ENCODE measurements around the gene PDE2A.

Gene PDE2A

DNA sequence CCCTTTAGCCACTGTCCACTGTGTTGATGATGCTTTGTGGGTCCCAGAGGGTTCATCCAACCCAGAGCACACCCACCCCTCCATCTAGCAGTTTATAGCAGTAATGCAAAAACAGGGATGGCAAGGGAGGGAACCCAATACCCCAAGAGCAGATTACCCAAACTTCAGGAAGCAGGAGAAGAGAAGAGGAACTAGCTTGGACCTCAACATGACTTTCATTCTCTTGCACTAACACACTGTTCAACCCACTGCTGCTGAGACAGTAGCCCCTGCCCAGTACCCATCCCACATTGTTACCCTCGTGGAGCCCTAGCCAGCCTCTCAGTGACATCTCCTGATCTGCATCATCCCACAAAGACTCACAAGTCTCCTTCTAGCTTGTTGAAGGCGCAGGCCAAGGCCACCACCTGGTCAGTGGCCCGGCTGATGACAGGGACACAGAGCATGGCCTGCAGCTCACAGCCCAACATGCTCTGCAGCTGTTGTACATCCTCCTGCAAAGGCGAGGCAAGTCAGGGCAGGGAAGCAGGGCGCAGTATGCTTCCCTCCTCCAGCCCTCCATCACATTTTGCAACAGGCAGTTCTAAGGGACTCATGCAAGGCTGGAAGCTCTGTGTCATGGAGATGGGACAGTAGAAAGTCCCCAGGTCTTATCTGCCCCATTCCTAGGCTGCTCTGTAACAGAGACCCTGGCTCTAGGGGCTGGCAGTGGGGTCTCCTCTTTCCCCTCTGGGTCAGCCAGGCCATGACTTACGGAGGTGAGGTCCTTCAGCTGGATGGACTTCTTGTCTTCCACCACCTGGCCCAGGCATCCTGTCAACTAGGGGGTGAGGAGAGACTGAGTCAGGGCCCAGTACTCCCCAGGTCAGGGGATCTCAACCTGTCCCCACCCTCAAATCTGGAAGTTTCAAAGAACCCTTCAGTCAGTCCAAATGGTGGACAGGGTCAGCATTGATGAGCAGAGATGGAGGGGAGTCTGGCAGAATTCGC, 85.5 kb downstream of the PDE2A start:
- DNase-seq (ENCODE audit: low read depth): no peak

DNA sequence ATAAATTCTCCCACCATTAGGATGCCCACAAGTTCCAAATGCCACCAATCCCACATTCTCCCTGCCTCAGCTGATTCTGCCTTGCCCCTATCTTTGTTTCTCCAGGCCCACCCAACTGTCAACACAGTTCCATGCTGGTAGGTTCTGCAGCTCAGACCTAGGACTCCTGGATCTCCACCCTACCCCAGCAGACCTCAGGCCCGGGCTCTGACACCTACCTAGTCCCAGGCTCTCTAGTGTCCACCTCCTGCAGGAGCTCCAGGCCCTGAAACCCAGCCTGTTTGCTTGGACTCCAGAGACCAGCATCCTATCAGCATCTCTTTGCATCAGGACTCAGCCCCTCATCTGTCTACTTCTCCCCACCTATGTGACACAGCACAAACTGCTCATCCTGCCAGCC, 86.5 kb downstream of the PDE2A start:
- DNase-seq (ENCODE audit: low read depth): no peak

DNA sequence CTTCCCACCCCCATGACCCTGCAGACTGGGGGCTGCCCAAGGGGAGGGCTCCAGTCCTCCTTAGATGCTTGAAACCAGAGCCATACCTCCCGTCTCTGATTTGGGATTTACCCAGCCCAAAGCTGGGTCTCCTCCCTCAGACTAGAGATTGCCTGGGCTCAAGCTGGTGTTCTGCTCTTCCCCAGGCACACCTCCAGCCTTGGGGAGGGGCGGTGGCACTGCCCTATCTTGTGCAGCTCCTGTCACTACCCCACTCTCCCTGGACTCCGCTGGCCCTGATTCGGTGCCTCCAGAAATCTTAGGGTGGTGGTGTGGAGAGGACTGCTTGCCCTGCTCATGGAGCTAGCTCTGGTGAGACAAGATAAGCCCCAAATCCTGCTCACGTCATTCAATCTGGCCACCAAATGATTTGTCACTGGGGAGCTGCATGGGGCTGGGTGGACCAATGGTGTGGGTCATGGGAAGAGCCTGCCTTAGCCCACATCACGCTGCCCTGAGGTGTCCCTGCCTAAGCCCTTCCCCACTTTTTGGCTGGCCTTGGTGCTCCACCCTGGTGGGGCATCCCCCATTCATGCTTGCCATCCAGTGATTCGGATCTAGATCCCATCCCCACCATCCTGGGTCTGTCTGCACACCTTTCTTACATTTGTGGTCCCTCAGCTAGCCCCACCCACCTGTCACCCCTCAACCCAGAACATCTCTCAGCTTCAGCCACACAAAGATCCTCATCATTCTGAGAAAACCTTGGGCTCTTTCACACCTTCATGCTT, 87.7 kb downstream of the PDE2A start:
- no peak for DNase-seq (ENCODE audit: low read depth)

DNA sequence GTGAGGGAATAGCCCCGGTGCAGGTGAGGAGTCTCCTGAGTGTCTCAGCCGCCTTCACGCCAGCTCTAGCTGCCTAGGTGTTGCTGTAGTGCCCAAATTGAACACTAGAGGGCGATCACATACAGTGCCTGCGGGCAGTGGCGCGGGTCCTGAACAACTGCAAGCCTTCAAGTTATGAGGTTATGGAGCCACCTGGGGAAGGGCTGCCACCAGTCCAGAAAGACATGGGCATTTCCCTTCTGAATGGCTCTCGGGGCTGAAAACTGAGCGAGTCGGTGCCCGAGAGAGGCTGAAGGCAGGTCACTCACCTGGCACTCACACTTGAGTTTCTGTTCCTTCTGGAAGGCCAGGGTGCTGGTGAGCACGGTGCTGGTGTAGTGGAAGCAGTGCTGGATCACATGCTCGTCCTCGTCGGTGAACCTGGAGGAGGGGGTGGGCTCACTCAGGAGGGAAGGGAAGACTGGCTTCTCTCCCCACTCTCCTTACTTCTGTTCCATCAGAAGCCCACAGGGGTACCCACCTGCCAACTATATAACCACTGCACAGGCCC, 88.4 kb downstream of the PDE2A start:
- DNase-seq (ENCODE audit: low read depth): no peak

DNA sequence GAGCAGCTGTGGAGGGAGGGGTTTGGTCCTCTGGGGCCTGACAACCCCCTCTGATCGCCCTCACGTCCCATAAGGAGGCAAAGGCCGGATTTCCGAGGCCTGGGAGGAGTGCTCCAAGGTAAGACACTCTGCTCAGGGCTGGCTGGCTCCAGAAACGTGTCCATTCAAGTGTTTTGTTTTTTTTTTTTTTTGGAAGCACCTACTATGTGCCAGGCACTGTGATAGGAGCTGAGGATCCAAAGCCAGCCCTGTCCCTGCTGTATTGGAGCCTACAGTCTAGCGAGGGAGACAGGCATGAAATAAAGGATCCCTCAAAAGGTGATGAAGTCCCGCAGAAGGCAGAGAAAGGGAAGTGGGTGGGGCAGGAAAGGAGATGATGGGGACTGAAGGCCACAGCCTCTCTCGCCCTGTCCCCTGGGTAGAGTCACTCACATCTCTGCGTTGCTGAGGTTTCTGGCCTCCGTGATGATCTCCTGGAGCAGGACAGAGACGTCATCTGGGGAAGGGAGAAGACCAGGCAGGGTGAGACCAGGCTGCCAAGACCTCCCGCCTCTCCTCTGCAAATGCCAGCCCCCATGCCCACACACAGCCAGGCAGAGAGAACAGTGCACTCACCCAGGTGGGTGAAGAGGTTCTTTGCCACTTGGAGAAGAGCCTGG, 89.2 kb downstream of the PDE2A start:
- no peak for DNase-seq (ENCODE audit: low read depth)

DNA sequence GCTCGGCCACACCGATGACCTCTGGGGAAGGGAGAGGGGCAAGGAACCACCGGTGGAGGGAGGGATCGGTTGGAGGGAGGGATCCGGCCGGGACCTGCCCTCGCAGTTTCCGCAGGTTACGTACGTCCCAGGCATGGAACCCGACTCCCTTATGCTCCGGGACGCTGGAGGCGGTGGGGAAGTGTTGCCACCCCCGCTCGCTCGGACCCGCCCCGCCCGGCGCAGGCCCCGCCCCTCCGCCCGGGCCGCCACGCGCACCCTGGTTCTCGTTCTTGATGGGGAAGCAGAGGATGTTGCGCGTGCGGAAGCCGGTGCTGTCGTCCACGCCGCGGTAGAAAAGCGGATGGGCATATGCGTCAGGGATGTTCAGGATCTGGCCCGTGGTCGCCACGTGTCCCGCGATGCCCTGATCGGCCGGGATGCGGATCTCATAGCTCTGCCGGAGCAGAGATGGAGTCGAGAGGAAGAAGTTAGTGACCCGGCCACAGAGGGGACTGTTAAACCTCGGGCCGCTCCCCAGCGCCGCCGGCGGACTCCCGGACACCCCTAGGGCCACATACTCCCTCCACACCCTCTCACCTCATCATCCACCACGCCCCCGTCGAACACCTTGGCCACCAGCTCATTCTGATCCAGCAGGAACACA, 89.8 kb downstream of the PDE2A start:
- no peak for DNase-seq (ENCODE audit: low read depth)

DNA sequence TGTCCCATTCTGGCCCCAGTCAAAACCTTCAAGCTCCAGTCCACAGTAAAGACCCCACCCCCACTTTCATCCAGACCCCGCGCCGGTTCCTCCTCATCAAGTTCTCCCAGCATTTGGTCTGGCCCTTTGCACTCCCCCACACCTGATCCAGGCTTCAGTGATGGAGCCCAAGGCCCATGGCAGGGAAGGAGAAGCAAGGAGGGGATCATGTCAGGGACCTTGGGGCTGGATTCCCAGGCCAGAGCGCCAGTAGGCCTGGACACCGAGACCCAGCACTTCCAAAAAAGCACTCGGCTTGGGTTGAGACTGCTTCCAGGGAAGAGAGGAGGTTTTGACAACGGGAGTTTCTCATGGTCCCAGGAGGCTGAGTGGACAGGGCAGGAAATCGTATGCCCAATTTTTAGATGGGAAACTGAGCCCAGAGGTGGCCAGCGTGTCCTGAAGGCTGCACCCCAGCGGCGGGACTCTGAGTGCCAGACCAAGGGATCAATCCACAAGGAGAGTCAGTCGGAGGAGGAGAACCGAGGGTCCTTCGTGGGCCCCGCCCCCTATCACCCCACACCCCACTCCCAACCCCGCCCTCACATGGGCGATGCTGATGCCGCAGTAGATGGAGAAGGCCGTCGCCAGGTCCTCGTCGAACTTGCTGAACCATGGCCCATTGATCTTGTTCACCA, 90.5 kb downstream of the PDE2A start:
- DNase-seq (ENCODE audit: low read depth): no peak

DNA sequence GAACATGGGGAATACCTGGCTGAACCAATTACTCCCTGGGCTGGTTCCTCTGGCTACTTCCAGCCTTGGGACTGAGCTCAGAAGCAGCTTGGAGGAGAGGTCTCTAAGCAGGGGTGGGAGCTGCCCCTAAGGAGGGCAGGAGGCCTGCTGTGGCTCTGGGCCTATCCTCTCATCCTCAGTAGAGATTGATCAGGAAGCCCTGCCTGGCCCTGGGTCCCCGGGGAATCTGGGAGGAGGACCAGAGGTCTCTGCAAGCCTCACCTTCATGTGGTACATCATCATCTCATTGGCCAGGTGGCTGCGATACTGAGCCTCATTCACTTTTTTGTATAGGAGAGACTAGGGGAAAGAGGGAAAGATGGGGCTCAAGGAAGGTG, 91.1 kb downstream of the PDE2A start:
- no peak for DNase-seq (ENCODE audit: low read depth)

DNA sequence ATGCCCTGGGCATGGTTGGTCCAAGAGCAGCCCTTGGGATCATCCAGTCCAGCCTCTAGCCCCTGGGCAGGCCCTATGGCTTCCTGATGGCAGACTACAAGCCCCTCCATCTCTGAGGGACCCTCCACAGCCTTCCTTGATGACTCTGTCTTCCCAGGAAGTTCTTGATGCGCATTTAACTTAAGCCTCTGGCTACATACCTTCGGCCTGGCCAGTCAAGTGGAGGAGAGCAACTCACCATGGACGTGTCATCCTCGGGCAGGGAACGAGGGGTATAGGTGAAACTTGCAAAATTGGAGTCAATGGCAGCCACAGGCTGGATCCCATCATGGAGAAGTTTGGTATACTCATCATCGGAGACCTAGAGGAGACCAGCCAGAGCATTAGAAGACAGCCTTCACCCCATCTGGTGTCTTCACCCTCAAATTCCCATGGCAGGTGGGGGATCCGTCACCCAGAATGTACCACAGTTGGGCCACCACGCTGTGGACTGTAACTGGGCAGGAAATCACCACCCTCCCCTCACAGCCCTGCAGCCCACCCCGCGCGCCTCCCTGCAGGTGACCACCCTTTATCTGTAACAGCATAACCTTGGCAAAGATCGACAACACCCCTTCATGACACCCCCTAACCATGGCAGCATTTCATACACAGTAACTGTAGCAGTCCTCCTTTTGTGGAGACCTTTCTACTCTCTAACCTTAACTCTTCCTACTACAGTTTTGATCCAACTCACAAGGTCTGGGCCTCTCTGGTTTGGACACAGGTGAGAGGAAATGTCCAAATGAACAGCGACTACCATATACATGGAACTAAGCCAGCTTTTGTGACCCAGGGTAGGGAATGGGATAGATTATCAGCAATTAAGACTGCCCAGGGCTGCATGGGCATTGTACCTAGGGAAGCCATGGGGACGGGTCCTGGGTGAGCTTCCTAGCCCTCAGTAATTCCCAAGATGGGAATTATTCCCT, 91.7 kb downstream of the PDE2A start:
- no peak for DNase-seq (ENCODE audit: low read depth)

DNA sequence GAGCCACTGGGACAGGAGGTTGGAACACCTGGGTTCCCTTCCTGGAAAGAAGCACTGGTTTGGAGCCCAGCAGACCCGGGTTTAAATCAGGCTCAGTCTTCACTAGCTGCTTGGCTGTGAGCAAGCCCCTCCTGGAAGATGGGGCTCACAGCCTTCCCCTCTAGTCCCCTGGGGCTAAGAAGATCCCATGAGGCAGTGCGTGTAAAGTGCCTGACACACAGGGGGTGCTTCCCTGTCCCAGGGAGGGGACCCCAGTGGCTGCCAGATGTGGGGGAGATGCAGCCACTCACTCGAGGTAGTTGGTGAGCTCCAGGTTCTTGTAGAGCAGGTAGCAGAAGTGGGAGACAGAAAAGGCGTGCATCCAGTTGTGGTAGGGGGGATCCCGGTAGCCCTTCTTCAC, 93.2 kb downstream of the PDE2A start:
- DNase-seq (ENCODE audit: low read depth): no peak

DNA sequence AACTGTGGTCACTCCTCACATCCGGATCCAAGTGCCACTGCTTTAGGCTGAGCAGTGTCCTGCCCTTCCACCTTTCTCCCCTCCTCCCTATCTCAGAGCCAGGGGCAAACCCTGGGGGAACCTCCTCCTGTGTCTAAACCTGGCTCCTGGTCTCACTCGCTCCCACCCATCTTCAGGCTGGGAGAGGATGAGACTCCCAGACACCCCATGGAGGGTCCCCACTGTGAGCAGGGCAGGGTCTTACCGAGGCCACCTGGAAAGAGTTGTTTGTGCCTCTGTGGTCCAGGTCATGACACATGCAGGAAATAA, 93.6 kb downstream of the PDE2A start:
- DNase-seq (ENCODE audit: low read depth): no peak

DNA sequence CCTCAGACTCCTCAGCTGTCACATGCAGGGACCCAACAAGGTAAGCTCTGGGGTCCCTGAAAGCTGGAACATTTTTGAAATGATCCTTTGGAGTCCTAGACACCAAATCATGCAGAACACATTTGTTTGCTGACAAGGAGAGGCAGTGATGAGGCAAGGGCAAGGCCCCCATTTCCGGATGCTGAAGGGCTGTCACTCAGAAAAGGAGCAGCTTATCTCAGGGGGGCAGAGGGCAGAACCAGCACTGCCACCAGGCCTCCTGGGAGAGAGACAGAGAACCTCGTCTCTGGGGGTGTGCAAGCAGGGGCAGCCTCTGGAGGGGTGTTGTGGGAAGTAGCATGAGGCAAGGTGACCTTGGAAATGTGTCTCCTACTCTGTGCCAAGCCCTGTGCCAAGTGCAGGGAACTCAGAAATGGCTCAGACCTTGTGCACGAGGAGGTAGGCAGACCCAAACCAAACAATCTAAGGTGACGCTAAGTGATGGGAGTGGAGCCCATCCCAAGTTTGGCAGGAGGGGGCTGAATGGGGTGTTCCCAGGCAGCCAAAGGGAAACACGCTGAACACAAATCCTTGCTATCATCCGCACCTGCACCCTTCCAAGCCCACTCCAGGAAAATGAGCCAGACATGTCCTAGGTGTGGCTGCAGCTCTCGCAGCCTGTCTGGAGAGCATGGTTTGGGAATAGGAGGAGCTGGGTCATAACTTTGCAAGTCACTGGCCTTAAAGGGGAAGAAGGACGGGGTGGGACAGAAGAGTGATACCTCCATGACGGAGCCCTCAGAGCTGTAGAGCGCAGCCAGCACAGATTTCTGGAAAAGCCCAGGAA, 94.2 kb downstream of the PDE2A start:
- no peak for DNase-seq (ENCODE audit: low read depth)

DNA sequence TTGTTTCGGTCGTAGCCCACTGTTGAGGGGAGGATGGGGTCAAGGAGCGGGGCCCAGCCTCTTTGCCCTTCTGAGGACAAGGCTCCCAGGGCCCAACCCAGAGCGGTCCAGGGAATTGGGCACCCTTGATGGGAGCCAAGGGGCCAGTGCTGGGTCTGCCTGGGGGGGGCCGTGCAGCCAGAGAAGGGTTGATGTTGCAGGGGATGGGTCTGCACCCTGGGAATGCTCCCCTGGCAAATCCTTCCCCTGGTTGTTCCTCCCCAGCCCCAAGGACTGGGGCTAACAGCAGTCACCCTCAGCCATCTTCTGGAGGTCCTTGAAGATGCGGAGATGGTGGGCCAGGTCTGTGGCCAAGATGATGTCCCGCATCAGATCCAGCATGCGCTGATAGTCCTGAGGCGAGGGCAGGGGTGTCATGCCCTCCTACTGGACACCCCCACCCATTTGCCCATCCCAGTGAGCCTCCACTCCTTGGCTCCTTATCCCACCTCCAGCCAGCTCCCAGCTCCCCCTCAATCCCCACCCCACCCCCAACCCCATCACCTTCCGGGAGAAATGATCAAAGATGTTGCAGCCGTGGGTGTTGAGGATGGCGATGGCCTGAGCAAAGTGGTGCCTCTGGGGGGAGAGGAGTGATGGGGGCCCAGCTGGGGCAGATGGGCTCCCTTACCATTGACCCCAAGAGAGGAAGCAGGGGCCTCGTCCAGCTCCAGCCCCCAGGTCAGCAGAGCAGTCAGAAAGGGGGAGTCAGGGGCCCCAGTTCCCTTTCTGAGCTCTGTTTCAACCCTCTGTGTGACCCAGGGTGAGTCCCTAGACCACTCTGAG, 95.0 kb downstream of the PDE2A start:
- DNase-seq (ENCODE audit: low read depth): no peak

DNA sequence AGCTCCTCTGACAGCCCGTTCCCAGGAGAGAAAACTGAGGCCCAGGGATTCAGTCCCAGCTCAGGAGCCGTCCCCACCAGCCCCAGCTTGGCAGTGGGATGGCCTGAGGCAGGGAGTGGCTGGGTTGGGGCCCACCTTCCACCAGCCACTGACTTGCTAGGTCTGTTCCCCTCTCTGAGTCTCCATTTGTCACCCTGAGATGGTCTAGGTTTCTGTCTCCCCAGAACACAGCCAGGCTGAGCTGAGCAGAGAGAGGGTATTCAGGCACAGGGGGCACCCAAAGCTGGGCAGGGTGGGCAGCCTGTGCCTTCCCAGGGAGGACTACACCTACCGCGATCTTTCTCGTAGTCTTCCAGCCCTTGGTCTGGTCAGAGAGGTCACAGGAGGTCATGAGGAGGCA, 95.7 kb downstream of the PDE2A start:
- DNase-seq (ENCODE audit: low read depth): no peak

DNA sequence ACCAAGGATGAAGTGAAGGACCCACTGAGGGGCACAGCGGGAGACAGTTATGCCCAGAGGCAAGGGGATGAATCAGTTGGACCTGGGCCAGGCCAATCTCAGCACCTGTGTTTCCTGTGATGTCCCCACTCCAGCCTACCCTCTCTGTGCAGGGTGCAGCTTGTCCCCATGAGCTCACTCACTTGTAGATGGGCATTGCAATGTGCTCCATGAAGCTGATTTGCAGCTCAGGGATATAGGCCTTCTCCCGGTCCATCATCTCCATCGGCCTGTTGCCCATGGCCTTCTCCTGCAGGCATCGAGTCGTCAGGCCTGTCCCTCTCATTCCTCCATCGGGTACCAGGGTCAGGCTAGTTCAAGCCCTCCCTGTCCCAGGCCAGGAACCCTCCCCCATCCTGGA, 96.2 kb downstream of the PDE2A start:
- no peak for DNase-seq (ENCODE audit: low read depth)

DNA sequence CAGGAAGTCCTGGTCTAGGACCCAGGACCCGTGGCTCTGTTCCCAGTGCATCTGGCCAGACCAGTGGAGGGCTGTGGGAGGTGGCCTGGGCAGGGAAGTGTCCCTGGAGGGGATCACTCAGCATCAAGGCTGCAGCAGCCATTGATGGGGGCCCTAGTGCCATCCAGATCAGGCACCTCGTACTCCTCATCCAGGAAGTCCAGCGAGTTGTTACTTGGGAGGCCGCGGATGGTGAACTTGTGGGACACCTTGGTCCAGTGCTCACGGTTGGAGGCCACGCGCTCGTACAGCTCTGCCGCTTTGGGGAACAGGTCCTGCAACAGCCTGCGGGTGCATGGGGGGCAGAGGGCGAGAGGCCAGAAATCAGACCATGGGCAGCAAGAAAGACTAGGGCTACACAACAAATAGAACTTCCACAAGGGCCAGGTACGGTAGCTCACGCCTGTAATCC, 96.9 kb downstream of the PDE2A start:
- DNase-seq (ENCODE audit: low read depth): no peak

DNA sequence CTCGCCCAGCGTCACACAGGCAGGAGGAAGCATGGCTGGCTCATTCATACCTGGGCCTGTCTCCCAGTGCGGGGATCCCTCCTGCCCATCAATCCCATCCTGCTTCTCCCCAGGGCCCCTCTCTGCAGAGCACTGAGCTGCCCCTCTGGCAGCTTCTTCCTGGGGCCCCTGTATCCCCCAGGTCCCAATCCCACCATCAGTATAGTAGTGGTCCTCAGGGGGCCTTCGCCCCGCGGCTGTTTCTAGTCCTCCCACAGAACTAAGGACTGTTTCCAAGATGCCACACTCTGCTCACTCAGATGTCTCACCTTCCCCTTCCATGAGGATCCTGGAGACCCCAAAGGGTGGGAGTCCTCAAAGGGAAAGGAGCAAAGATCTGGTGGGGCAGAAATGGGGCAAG, 97.6 kb downstream of the PDE2A start:
- no peak for DNase-seq (ENCODE audit: low read depth)

DNA sequence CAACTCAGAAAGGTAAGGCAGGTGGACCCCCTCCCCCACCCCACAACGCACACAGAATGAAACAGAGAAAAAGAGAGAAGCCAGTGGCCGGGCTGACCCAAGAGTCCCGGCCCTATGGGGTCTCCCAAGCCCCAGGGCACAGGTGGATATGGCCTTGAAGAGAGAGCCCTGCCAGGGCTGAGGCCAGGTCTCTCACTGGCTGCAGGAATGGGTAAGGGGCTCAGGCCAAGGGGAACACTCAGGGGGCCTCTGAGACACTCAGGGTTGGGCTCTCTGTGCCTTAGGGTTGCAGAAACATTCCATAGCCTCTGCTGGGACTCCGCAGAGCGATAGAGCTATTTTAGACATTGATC, 98.0 kb downstream of the PDE2A start:
- DNase-seq (ENCODE audit: low read depth): no peak

Measured in GM04503 (cell line).